Activated naive CD8-positive, alpha-beta T cell treated with anti-CD3 and anti-CD28 coated beads, Interleukin-2, amount 10 ng/mL, durations not matched to agents 7 days and 5 days (primary cell): Measurements from ENCODE around the gene GPS2. TPM values are rescaled to one million over a fixed set of nuclear protein-coding genes. Genes with fewer than 3 reads are reported as not detected.
A peak's percentile ranks its signal among the peaks of the same experiment; 100 is the strongest.

ENCODE experiments used
- ATAC-seq: fragments of 150-1000 bp; cut with Tn5 transposase; one replicate; pipeline ENCODE4 v1.10.0; 2021; ENCODE audit warnings: low read depth, moderate library complexity
- POLR2A ChIA-PET: fragments of 350-600 bp; sonication (Branson Sonifier 250); formaldehyde crosslinking; loops from one replicate; lab custom pipeline; 2021; ENCODE audit warnings: antibody characterized with exemption; lab: Charles Lee
- DNase-seq: peaks from one replicate; pipeline ENCODE4 v3.0.0; 2021
- H3K27ac Mint-ChIP-seq: one replicate; pipeline ENCODE4 v1.8.0; 2022; ENCODE audit warnings: mild to moderate bottlenecking, mixed read lengths
- H3K27me3 Mint-ChIP-seq: one replicate; pipeline ENCODE4 v1.8.0; 2022; ENCODE audit warnings: mild to moderate bottlenecking, moderate library complexity, mixed read lengths
- H3K36me3 Mint-ChIP-seq: one replicate; pipeline ENCODE4 v1.8.0; 2021; ENCODE audit warnings: mild to moderate bottlenecking, mixed read lengths
- H3K4me1 Mint-ChIP-seq: one replicate; pipeline ENCODE4 v1.8.0; 2021; ENCODE audit warnings: mixed read lengths
- H3K4me3 Mint-ChIP-seq: one replicate; pipeline ENCODE4 v1.8.0; 2022; ENCODE audit warnings: mild to moderate bottlenecking, moderate library complexity, mixed read lengths
- H3K9me3 Mint-ChIP-seq: one replicate; pipeline ENCODE4 v1.8.0; 2021; ENCODE audit warnings: mixed read lengths
- total RNA-seq, 2 experiments: library from RNA; stranded (reverse); gene quantifications; one replicate each; pipeline ENCODE4 v1.2.3, GENCODE V29; 2021

Gene GPS2
- total RNA-seq, 2 experiments from 2014 or later = 97.1 to 98.5 TPM

DNA sequence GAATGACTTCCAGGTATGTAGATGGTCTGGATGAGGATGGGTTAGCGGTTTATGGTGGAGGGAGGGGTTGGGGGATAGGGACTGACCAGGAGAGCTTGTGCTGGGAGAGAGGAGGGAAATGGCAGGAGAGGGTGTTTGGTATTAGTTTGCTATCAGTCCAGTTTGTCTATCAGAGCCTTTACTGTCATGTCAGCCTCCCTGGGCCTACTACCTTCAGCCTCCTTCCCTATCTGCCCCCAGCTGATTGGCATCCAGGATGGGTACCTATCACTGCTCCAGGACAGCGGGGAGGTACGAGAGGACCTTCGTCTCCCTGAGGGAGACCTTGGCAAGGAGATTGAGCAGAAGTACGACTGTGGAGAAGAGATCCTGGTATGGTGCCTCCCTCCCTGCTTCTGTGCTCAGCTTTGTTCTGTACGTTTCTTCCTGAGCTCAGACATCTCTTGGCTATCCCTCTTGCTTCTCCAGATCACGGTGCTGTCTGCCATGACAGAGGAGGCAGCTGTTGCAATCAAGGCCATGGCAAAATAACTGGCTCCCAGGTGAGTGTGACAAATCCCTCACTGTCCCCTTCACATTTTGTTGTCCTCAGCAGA is 4.0 kb downstream of the GPS2 start:
- peak overlapping the region; percentile 98 for H3K27ac Mint-ChIP-seq
- H3K27me3 Mint-ChIP-seq = no peaks in the 10 kb centered on the region
- POLR2A ChIA-PET = interaction anchor here (0.7 to 4.3 kb wide), 4 partner anchors 18 to 253 kb away, joined by 4 to 34 read pairs (median 4); partner anchors contain the start of genes ACAP1 and NEURL4
- ATAC-seq (no peak), DNase-seq (no peak)
- no peak overlapping the region for H3K4me3 Mint-ChIP-seq
- peaks cover 45% of the 10 kb centered on the region for H3K4me1 Mint-ChIP-seq
- H3K36me3 Mint-ChIP-seq = peaks cover 28% of the 10 kb centered on the region
- no peaks in the 10 kb centered on the region for H3K9me3 Mint-ChIP-seq

GRCh38 chr17:7309628-7310027 is 5.5 kb downstream of the GPS2 start:
- POLR2A ChIA-PET = interaction anchor here (1.1 to 4.3 kb wide), 7 partner anchors 17 to 71 kb away, joined by 3 to 34 read pairs (median 9); partner anchors contain the start of genes ACAP1, NEURL4 and PHF23
- ATAC-seq (no peak), DNase-seq (no peak)
- peak overlapping the region; percentile 98 for H3K27ac Mint-ChIP-seq
- H3K4me1 Mint-ChIP-seq = peaks cover 45% of the 10 kb centered on the region
- no peaks in the 10 kb centered on the region for H3K27me3 Mint-ChIP-seq
- no peaks in the 10 kb centered on the region for H3K9me3 Mint-ChIP-seq
- H3K4me3 Mint-ChIP-seq = peak overlapping the region; percentile 88
- H3K36me3 Mint-ChIP-seq = peaks cover 28% of the 10 kb centered on the region

- ATAC-seq = peak; percentile 6
These were observed 6.3 kb downstream of the GPS2 start for GRCh38 chr17:7308625-7309433.

GRCh38 chr17:7307686-7308624 is 7.2 kb downstream of the GPS2 start:
- peak overlapping the region; percentile 89 for H3K4me3 Mint-ChIP-seq
- H3K27ac Mint-ChIP-seq = peak overlapping the region; percentile 98
- peaks cover 25% of the 10 kb centered on the region for H3K36me3 Mint-ChIP-seq
- peak; percentile 71 for DNase-seq
- ATAC-seq = peak; percentile 7
- POLR2A ChIA-PET = interaction anchor here (1.0 to 4.3 kb wide), 7 partner anchors 22 to 378 kb away, joined by 4 to 34 read pairs (median 9); partner anchors contain the start of genes ACAP1, MPDU1, NEURL4 and PHF23
- H3K4me1 Mint-ChIP-seq = peaks cover 36% of the 10 kb centered on the region
- H3K9me3 Mint-ChIP-seq = no peaks in the 10 kb centered on the region
- no peaks in the 10 kb centered on the region for H3K27me3 Mint-ChIP-seq

More at GRCh38 chr17:7308625-7309433, 6.3 kb downstream of the GPS2 start:
- H3K27ac Mint-ChIP-seq = peak overlapping the region; percentile 98
- peak; percentile 75 for DNase-seq
- H3K9me3 Mint-ChIP-seq = no peaks in the 10 kb centered on the region
- H3K4me1 Mint-ChIP-seq = peaks cover 39% of the 10 kb centered on the region
- H3K4me3 Mint-ChIP-seq = peak overlapping the region; percentile 88
- H3K27me3 Mint-ChIP-seq = no peaks in the 10 kb centered on the region
- POLR2A ChIA-PET = interaction anchor here (0.6 to 4.3 kb wide), 8 partner anchors 21 to 900 kb away, joined by 3 to 34 read pairs (median 8); partner anchors contain the start of genes ACAP1, MPDU1, NEURL4 and PHF23
- H3K36me3 Mint-ChIP-seq = peaks cover 28% of the 10 kb centered on the region

- peaks cover 29% of the 10 kb centered on the region for H3K4me1 Mint-ChIP-seq
- H3K36me3 Mint-ChIP-seq = peaks cover 19% of the 10 kb centered on the region
- POLR2A ChIA-PET = interaction anchor here (2.8 kb wide), 1 partner anchor 37 kb away, joined by 11 read pairs; no protein-coding TSS in a partner anchor
- no peaks in the 10 kb centered on the region for H3K9me3 Mint-ChIP-seq
- DNase-seq (peak; percentile 99), ATAC-seq (peak; percentile 81)
- H3K4me3 Mint-ChIP-seq = peak within 1 kb of the TSS; percentile 89
- H3K27ac Mint-ChIP-seq = peak within 1 kb of the TSS; percentile 98
- H3K27me3 Mint-ChIP-seq = no peaks in the 10 kb centered on the region
These were observed 8.1 kb downstream of the GPS2 start, which contains the start of gene EIF5A for GRCh38 chr17:7306911-7307685. TSS of gene EIF5A (plus strand) at chr17:7307628. CDS start at chr17:7309636, 2,008 bp downstream.

DNA sequence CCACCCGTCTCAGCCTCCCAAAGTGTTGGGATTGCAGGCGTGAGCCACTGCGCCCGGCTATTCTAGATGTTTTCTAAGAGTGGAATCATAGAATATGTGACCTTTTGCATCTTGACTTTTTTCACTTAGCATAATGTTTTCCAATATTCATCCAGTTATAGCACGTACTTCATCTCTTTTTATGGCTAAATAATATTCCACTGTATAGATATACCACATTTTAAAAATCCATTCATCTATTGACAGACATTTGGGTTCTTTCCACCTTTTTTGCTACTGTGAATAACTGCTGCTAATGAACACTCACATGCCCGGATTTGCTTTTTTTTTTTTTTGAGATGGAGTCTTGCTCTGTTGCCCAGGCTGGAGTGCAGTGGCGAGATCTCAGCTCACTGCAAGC is 11.0 kb downstream of the GPS2 start:
- no peak for ATAC-seq
- Mint-ChIP-seq H3K27ac (no peak overlapping the region), H3K4me1 (peaks cover 8% of the 10 kb centered on the region), H3K36me3 (peaks cover 2% of the 10 kb centered on the region), H3K9me3 (no peaks in the 10 kb centered on the region), H3K4me3 (no peak overlapping the region), H3K27me3 (peaks cover 8% of the 10 kb centered on the region)
- POLR2A ChIA-PET = interaction anchor here (0.7 kb wide), 3 partner anchors 9 to 919 kb away, joined by 3 read pairs; no protein-coding TSS in a partner anchor
- DNase-seq = no peak

GRCh38 chr17:7296189-7296861 is 18.8 kb downstream of the GPS2 start:
- POLR2A ChIA-PET = interaction anchor here (0.8 to 1.4 kb wide), 5 partner anchors 10 to 253 kb away, joined by 3 to 6 read pairs (median 3); partner anchors contain the start of gene SLC2A4
- DNase-seq = peak; percentile 82
- peak; percentile 31 for ATAC-seq
- Mint-ChIP-seq H3K9me3 (no peaks in the 10 kb centered on the region), H3K4me3 (peak overlapping the region; percentile 55), H3K27me3 (peaks cover 44% of the 10 kb centered on the region), H3K4me1 (peaks cover 20% of the 10 kb centered on the region), H3K27ac (no peak overlapping the region), H3K36me3 (no peaks in the 10 kb centered on the region)

DNA sequence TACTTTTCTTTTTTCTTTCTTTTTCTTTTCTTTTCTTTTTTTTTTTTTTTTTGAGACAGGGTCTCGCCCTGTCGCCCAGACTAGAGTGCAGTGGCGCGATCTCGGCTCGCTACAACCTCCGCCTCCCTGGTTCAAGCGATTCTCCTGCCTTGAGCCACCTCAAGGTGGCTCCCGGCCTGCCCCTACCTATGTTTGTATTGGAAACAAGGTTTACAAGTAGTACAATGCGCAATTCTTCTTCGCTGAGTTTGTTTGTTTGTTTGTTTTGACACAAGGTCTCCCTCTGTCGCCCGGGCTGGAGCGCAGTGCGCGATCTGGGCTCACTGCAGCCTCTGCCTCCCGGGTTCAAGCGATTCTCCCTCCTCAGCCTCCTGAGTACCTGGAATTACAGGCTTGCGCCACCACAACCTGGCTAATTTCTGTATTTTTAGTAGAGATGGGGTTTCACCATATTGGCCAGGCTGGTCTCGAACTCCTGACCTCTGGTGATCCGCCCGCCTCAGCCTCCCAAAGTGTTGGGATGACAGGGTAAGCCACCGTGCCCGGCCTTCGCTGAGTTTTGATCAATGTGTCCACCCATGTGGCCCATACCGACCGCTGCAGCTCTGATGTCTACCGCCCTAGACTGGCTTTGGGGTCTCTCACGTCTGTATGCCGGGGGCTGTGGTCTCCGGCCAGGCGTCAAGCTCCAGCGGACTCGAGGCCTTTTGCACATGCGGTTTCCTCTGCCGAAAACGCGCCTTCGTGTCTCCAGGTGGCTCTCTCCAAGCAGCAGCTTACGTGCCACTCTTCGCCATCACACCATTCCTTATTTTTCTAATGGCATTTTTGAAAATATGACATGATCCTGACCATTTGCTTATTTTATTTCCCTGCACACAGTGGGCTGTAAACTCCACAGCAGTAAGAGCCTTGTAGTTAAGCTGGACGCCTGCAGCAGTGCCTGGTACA is 19.7 kb downstream of the GPS2 start:
- ATAC-seq (no peak), DNase-seq (no peak)
- Mint-ChIP-seq H3K4me3 (peak overlapping the region; percentile 79), H3K36me3 (no peaks in the 10 kb centered on the region), H3K27ac (peak overlapping the region; percentile 42), H3K4me1 (peaks cover 20% of the 10 kb centered on the region), H3K27me3 (peaks cover 46% of the 10 kb centered on the region), H3K9me3 (no peaks in the 10 kb centered on the region)
- POLR2A ChIA-PET = interaction anchor here (0.8 to 1.3 kb wide), 4 partner anchors 10 to 53 kb away, joined by 3 to 6 read pairs (median 3); partner anchors contain the start of gene SLC2A4

DNA sequence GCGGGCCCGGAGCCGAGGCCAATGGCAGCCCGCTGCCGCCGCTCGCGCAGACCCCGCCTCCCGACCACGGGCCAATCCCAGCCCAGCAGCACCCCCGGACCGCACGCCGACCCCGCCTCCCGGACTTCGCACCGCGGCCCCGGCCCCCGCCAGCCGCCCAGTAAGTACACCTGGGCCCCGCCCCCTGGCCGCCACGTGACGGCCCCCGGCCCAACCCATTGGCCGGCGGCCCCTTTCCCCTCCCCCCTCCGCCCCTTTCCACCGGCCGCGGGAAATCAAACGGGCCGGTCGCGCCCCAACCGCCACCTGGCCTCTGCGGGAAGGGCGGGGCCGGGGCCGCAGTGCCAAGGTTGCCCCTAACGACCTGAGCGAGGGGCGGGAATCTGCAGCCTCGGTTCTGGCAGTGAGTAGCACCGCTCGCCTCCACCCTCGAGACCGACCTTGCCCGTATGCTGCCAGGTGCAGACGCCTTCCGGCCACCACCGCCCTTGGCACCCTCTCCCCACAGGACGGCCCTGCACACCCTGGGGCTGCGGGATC is 20.5 kb downstream of the GPS2 start, which contains the start of gene YBX2:
YBX2 (minus strand) TSS at position 26 of the 540 bp plus-strand sequence. CDS start 139 bp downstream, outside the sequence.
- peaks cover 45% of the 10 kb centered on the region for H3K27me3 Mint-ChIP-seq
- peak within 1 kb of the TSS; percentile 79 for H3K4me3 Mint-ChIP-seq
- no peaks in the 10 kb centered on the region for H3K36me3 Mint-ChIP-seq
- POLR2A ChIA-PET = no interaction called here
- H3K27ac Mint-ChIP-seq = peak within 1 kb of the TSS; percentile 42
- no peaks in the 10 kb centered on the region for H3K9me3 Mint-ChIP-seq
- DNase-seq (peak; percentile 87), ATAC-seq (peak; percentile 81)
- H3K4me1 Mint-ChIP-seq = peaks cover 20% of the 10 kb centered on the region

- Mint-ChIP-seq H3K9me3 (no peaks in the 10 kb centered on the region), H3K27ac (no peak overlapping the region), H3K36me3 (no peaks in the 10 kb centered on the region), H3K27me3 (peaks cover 41% of the 10 kb centered on the region), H3K4me1 (peaks cover 20% of the 10 kb centered on the region), H3K4me3 (no peak overlapping the region)
- POLR2A ChIA-PET = no interaction called here
- ATAC-seq (no peak), DNase-seq (peak; percentile 53)
These were observed 21.1 kb downstream of the GPS2 start for GRCh38 chr17:7293816-7294613.
